Ascending aorta (tissue), 2 donors: ENCODE measurements around the gene FAM228B. TPM values are rescaled to one million over a fixed set of nuclear protein-coding genes. Genes with fewer than 3 reads are reported as not detected.
"Not testable (repeated sequence)": the region's sequence is repeated elsewhere in the genome, so short reads cannot be mapped to it uniquely, and the experiment has no call there.

Experiments
- DNase-seq, 2 donors: peaks; one replicate each; pipeline ENCODE4 v3.0.0-alpha.2; 2019; ENCODE audit warnings: low spot score in 2 of 2
- H3K27ac ChIP-seq, 2 donors: fragments of 200-600 bp; sonication (generic); one replicate each; pipeline ENCODE4 v1.5.1; 2016 to 2017; ENCODE audit warnings: mild to moderate bottlenecking in 1 of 2
- H3K27me3 ChIP-seq: fragments of 200-600 bp; sonication (generic); one replicate; pipeline ENCODE4 v1.5.1; 2017
- H3K36me3 ChIP-seq, 2 donors: fragments of 200-600 bp; sonication (generic); one replicate each; pipeline ENCODE4 v1.5.1; 2016
- H3K4me1 ChIP-seq, 2 donors: fragments of 200-600 bp; sonication (generic); one replicate each; pipeline ENCODE4 v1.5.1; 2016 to 2017; ENCODE audit warnings: mild to moderate bottlenecking in 1 of 2
- H3K4me3 ChIP-seq, 2 donors: fragments of 200-600 bp; sonication (generic); one replicate each; pipeline ENCODE4 v1.5.1; 2016 to 2017; ENCODE audit warnings: mild to moderate bottlenecking in 1 of 2
- H3K9me3 ChIP-seq, 2 donors: fragments of 200-600 bp; sonication (generic); one replicate each; pipeline ENCODE4 v1.5.1; 2016
- intact Hi-C: fragments of 100-400 bp; cut with DNase I; formaldehyde crosslinking; loops from one replicate; pipeline ENCODE4 v1.15.1; 2023
- total RNA-seq: library from RNA; depleted of rRNA; stranded (reverse); fragments of >200 nt; gene quantifications from one replicate; pipeline ENCODE4 v1.1.0, GENCODE V29; 2016
- TF ChIP-seq, protein P1 (sequence below), 3 experiments: fragments of 200-600 bp in 2 of 3; fragments of 450-650 bp in 1 of 3; sonication (generic) in 2 of 3; IDR thresholded peaks; one replicate each; pipeline ENCODE4 v1.5.1; 2016 to 2019; ENCODE audit warnings: antibody characterized with exemption in 3 of 3, mild to moderate bottlenecking in 1 of 3, moderate library complexity in 1 of 3

FAM228B gene
- total RNA-seq, 1 donor from 2014 or later: 144 TPM

DNA sequence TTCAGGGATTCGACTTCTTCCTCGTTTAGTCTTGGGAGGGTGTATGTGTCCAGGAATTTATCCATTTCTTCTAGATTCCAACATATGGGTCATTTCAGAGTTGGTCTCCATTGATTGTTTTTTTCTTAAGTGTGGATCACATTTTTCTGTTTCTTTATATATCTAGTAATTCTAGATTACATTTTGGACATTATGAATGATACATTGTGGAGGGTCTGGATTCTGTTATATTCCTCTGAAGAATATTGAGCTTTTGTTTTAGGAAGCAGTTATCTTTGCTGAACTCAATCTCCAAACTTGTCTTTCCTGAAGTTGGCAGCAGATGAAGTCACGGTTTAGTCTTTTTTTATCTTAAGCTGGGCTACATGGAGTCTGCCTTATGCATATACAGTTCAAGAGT lies 9.3 kb downstream of the FAM228B start:
- intact Hi-C loops: no loop called here
- no peak for DNase-seq
- no peak overlapping the region for H3K4me3 ChIP-seq
- no peak overlapping the region for H3K27ac ChIP-seq
- TF ChIP-seq, protein P1, sequence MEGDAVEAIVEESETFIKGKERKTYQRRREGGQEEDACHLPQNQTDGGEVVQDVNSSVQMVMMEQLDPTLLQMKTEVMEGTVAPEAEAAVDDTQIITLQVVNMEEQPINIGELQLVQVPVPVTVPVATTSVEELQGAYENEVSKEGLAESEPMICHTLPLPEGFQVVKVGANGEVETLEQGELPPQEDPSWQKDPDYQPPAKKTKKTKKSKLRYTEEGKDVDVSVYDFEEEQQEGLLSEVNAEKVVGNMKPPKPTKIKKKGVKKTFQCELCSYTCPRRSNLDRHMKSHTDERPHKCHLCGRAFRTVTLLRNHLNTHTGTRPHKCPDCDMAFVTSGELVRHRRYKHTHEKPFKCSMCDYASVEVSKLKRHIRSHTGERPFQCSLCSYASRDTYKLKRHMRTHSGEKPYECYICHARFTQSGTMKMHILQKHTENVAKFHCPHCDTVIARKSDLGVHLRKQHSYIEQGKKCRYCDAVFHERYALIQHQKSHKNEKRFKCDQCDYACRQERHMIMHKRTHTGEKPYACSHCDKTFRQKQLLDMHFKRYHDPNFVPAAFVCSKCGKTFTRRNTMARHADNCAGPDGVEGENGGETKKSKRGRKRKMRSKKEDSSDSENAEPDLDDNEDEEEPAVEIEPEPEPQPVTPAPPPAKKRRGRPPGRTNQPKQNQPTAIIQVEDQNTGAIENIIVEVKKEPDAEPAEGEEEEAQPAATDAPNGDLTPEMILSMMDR (IDR thresholded peaks at IDR 0.05): no peak
- H3K9me3 ChIP-seq: peaks cover 0 to 9% of the 10 kb centered on the region in 2 donors
- H3K27me3 ChIP-seq: no peaks in the 10 kb centered on the region
- H3K4me1 ChIP-seq: no peaks in the 10 kb centered on the region
- peaks cover 0 to 3% of the 10 kb centered on the region in 2 donors for H3K36me3 ChIP-seq

DNA sequence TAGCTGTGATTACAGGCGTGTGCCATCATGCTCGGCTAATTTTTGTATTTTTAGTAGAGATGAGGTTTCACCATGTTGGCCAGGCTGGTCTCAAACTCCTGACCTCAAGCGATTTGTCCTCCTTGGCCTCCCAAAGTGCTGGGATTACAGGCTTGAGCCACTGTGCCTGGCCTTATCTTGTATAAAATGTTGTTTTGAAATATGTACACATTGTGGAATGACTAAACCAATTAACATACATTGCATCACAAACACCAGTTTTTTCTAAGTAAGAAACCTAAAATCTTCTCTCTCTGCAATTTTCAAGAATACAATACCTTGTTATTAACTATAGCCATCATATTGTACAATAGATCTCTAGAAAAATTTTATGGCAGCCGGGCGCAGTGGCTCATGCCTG lies 17.0 kb downstream of the FAM228B start:
- H3K9me3 ChIP-seq, H3K4me3 ChIP-seq, H3K27me3 ChIP-seq, H3K4me1 ChIP-seq, H3K27ac ChIP-seq, DNase-seq, intact Hi-C loops: not testable (repeated sequence)
- peaks cover 0 to 24% of the 10 kb centered on the region in 2 donors for H3K36me3 ChIP-seq

DNA sequence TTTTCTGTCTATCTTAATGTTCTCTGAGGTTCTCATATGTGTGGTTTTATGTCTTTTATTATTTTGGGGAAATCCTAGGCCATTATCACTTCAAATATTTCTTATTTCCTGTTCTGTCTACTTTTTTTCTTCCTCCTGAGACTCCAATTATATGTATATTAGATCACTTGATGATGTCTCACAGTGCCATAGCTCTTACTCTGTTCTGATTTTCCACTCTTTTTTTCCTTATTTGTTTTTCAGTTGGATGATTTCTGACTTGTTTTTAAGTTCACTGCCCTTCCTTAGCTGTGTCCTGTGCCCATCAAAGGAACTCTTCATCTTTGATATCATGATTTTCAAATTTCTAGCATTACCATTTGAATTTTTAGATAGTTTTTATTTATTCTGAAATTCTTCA lies 24.1 kb downstream of the FAM228B start:
- H3K36me3 ChIP-seq: peaks cover 0 to 58% of the 10 kb centered on the region in 2 donors
- no peak overlapping the region for H3K4me3 ChIP-seq
- no peak for DNase-seq
- intact Hi-C loops: no loop called here
- no peaks in the 10 kb centered on the region for H3K27me3 ChIP-seq
- TF ChIP-seq, protein P1 (IDR thresholded peaks at IDR 0.05): no peak
- no peaks in the 10 kb centered on the region for H3K4me1 ChIP-seq
- no peak overlapping the region for H3K27ac ChIP-seq
- peaks cover 4 to 18% of the 10 kb centered on the region in 2 donors for H3K9me3 ChIP-seq

DNA sequence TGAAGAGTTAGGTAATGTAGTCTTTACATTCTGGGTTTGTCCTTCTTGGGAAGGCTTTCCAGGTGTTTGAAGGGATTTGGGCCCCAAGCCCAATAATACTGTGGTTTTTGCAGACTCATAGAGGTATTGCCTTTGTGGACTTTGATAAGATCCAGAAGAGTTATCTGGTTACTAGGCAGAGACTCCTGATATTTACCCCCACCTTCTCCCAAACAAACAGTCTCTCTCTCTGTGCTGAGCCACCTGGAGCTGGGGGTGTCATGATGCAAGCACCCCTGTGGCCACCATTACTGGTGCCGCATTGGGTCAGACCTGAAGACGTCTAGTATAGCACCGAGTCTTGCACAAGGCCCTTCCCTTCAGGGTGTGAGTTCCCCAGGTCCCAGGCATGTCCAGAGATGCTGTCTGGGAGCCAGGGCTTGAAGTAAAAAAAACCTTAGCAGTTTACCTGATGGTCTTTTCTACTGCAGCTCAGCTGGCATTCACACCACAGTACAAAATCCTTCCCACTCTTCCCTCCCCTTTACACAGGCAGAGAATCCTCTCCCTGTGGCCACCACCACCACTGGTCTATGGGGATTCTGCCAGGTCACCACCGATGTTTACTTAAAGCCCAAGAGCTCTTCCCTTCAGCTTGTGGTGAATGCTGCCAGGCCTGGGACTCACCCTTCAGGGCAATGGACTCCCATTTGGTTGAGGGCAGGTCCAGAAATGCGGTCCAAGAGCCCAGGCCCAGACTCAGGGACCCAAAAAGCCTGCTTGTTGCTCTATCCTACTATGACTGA lies 29.3 kb downstream of the FAM228B start:
- H3K27me3 ChIP-seq: no peaks in the 10 kb centered on the region
- peaks cover 5 to 38% of the 10 kb centered on the region in 2 donors for H3K36me3 ChIP-seq
- H3K4me3 ChIP-seq: no peak overlapping the region
- H3K27ac ChIP-seq: no peak overlapping the region
- no peak for DNase-seq
- TF ChIP-seq, protein P1 (IDR thresholded peaks at IDR 0.05): no peak
- intact Hi-C loops: no loop called here
- H3K9me3 ChIP-seq: peaks cover 4 to 7% of the 10 kb centered on the region in 2 donors
- H3K4me1 ChIP-seq: no peaks in the 10 kb centered on the region

DNA sequence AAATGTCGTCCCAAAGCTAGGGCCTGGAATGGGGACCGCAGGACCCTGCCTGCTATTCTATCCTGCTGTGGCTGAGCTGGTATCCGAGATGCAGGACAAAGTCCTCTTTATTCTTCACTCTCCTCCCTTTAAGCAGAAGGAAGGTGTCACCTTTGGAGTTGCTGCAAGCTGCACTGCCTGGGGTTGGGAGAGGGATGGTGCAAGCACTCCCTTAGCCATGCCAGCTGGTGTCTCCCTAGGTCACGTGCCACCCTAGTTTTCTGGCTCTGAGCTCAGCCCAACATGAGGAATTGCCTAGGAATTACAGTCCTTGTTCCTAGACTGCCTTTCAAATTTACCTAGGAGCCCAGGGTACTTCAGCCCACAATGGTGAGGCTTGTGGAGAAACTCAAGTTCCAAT lies 30.2 kb downstream of the FAM228B start:
- Histone ChIP-seq H3K9me3 (no peaks in the 10 kb centered on the region), H3K27ac (no peak overlapping the region), H3K36me3 (peaks cover 5 to 29% of the 10 kb centered on the region in 2 donors), H3K4me1 (no peaks in the 10 kb centered on the region), H3K27me3 (no peaks in the 10 kb centered on the region), H3K4me3 (no peak overlapping the region)
- TF ChIP-seq, protein P1 (IDR thresholded peaks at IDR 0.05): no peak
- DNase-seq: no peak
- intact Hi-C loops: no loop called here

DNA sequence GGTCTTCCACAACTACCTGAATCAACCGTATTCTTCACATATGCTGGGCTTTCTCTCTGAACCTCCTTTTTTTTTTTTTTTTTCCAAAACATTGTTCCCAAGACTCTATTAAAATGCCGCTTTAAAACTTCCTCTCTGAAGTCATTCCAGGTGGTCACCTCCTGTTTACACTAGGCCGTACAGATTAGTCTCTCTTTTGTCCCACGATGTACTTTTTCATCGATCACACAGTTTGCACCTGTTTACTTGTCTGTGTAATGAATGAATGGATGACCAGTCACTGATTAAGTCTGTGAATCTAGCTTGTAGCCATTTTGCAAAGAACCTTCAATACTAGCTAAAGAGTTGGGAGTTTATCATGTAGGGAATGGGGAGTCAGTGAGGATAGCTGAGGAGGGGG lies 34.9 kb downstream of the FAM228B start:
- DNase-seq: no peak
- no peaks in the 10 kb centered on the region for H3K4me1 ChIP-seq
- TF ChIP-seq, protein P1 (IDR thresholded peaks at IDR 0.05): no peak
- H3K9me3 ChIP-seq: no peaks in the 10 kb centered on the region
- H3K4me3 ChIP-seq: no peak overlapping the region
- H3K36me3 ChIP-seq: peaks cover 3 to 17% of the 10 kb centered on the region in 2 donors
- intact Hi-C loops: no loop called here
- H3K27me3 ChIP-seq: no peaks in the 10 kb centered on the region
- H3K27ac ChIP-seq: no peak overlapping the region
